HG03342 (cell line): ENCODE data around the gene UBAP1.
"Not testable (repeated sequence)": the region's sequence is repeated elsewhere in the genome, so short reads cannot be mapped to it uniquely, and the experiment has no call there.

Experiments
- ATAC-seq: cut with Tn5 transposase; IDR thresholded peaks from one replicate; pipeline ENCODE4 v1.9.1; 2021; ENCODE audit warnings: mild to moderate bottlenecking, moderate library complexity; ENCODE audit not compliant: unreplicated experiment

UBAP1 gene

DNA sequence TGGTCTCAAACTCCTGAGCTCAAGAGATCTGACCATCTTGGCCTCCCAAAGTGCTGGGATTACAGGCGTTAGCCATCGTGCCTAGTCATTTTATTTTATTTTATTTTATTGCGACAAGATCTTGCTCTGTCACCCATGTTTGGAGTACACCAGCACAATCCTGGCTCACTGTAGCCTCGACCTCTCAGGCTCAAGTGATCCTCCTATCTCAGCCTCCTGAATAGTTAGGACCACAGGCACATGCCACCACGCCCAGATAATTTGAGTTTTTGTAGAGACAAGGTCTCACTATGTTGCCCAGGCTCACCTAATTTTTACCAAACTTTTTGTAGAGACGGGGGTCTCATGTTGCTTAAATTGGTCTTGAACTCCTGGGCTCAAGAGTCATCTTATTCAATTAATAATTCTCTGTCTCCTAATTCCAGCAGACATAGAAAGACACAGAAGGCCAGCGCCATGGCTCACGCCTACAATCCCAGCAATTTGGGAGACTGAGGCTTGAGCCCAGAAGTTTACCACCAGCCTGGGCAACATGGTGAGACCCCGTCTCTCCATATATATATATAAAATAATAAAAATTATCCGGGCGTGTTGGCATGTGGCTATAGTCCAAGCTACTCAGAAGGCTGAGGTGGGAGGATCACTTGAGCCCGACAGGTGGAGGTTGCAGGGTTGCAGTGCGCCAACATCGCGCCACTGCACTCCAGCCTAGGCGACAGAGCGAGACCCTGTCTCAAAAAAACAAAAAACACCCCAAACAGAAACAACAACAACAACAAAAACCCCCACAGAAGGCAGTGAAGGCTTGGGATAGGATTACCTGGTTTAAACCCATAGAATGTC is 1.0 kb upstream of the UBAP1 start:
- ATAC-seq = no peak

- ATAC-seq = no peak
These were observed 632 bp downstream of the UBAP1 start for GRCh38 chr9:34179213-34180136.

- peak; percentile 86 for ATAC-seq
These were observed 7.1 kb downstream of the UBAP1 start for GRCh38 chr9:34185778-34186551.

- no peak for ATAC-seq
These were observed 9.0 kb downstream of the UBAP1 start for GRCh38 chr9:34187891-34188240.

- ATAC-seq = no peak
These were observed 12.4 kb downstream of the UBAP1 start for GRCh38 chr9:34190996-34191892.

- ATAC-seq = no peak
These were observed 16.3 kb downstream of the UBAP1 start for GRCh38 chr9:34195143-34195542.

- not testable (repeated sequence) for ATAC-seq
These were observed 18.4 kb downstream of the UBAP1 start for GRCh38 chr9:34197286-34197685.

- ATAC-seq = no peak
These were observed 19.2 kb downstream of the UBAP1 start for GRCh38 chr9:34197756-34198711.

DNA sequence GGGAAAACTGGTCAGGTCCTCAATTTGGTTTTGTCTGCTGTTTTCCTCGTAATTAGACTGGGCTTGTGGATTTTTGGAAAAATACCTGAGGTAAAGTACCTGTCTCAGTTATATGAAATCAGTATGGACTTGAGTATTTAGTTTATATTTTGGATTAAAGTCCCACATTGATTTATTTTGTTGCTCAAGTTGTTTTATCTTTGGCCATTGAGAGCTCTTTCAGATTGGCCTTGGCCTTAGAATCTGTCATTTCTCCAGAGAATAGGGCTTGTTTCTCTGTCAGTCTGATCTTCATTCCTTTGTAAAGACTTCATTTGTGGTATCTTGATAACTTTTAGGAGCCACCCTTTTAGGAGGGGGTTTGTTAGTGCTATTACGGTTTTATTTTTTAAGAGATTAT is 21.2 kb downstream of the UBAP1 start:
- ATAC-seq = no peak

DNA sequence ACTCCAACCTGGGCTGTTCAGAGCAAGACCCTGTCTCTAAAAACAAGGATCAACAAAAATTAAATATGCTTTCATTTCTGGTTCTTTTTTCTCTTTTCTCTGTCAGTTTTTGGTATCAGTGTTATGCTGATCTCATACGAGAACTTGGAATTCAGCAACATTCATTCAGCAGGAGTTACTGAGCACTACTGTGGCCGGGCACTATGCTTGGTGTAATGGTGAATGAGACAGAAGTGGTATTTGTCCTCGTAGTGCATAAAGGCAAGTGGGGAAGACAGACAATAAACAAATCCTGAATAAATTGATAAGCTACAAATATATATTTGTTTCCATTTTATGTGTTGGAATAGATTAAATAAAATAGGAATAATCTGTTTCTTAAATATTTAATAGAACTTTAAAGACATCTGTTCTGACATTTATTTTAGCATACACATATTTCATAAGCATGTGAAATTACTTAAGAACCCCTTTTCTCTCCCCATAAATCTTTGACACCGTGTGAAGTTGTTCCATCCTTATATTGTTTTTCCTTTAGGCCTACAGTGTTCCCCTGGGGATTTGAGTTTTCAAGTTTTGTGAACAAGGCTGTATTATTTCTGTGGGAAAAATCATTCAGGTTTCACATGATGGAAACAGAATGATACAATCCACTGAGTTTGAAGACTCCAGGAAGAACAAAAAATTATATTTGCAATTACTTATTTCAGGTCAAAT is 24.6 kb downstream of the UBAP1 start:
- no peak for ATAC-seq

GRCh38 chr9:34203992-34204635 is 25.3 kb downstream of the UBAP1 start:
- no peak for ATAC-seq

DNA sequence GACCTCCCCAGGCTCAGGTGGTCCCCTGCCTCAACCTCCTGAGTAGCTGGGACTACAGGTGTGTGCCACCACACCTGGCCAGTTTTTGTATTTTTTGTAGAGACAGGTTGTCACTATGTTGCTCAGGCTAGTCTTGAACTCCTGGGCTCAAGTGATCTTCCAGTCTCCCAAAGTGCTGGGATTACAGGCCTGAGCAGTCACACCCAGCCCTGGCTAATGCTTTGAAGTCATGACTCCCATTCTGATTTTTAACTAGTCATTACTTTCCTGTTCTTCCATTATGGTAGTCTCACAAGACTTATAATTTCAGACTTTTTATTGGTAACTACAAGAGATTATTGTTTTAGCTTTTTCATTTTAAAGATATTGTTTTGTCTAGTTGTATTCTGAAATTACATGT is 26.3 kb downstream of the UBAP1 start:
- ATAC-seq = no peak

GRCh38 chr9:34206561-34206960 is 27.7 kb downstream of the UBAP1 start:
- ATAC-seq = no peak

DNA sequence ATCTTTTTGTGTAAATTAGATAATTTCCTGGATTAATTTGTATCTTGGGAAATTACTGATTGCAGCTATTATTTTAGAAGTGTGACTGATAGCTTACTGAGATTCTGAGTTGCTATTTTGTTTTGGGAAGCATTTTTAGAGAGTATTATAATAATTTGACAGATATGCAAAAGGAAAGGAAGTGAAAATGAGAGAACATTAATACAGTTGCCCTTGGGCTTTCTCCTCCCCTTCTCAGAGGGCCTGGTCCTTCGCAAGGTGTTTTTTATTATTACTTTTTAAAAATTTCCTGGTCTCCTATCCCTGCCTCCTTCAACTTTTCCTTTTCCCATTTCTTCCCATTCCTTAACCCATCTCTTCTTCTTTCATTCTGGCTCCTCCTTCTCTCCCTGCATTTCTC is 32.6 kb downstream of the UBAP1 start:
- ATAC-seq = no peak

GRCh38 chr9:34214354-34215000 is 35.6 kb downstream of the UBAP1 start:
- ATAC-seq = not testable (repeated sequence)

- ATAC-seq = no peak
These were observed 37.5 kb downstream of the UBAP1 start for GRCh38 chr9:34216325-34216724.

- ATAC-seq = not testable (repeated sequence)
These were observed 38.2 kb downstream of the UBAP1 start for GRCh38 chr9:34217015-34217414.
